PC-3 (cell line): ENCODE data around the gene CIROP. TPM values are rescaled to one million over a fixed set of nuclear protein-coding genes. Genes with fewer than 3 reads are reported as not detected.

Experiments
- ATAC-seq: fragments of 200-7000 bp; cut with Tn5 transposase; 2 replicates; pipeline ENCODE4 v1.9.1; 2020; ENCODE audit warnings: mild to moderate bottlenecking, moderate library complexity
- BruUV-seq: library from RNA; stranded (reverse); fragments of 400-500 nt; replicated peaks from 2 replicates; lab custom pipeline; 2021; lab: Mats Ljungman, UMichigan
- CTCF ChIA-PET: fragments of 300-600 bp; sonication (Branson Sonifier 250); formaldehyde crosslinking; loops from one replicate; lab custom pipeline; 2022; ENCODE audit warnings: antibody characterized with exemption; lab: Charles Lee
- POLR2A ChIA-PET: fragments of 300-600 bp; sonication (Branson Sonifier 250); formaldehyde crosslinking; loops from one replicate; lab custom pipeline; 2022; ENCODE audit warnings: antibody characterized with exemption; ENCODE audit not compliant: unreplicated experiment; lab: Charles Lee
- DNase-seq: peaks from one replicate; pipeline ENCODE4 v3.0.0-alpha.2; 2015
- H2AFZ ChIP-seq: fragments of 300-600 bp; sonication (generic); 2 replicates; pipeline ENCODE4 v1.6.0; 2016; ENCODE audit warnings: antibody characterized with exemption, low read length
- H3F3A ChIP-seq: fragments of 300-600 bp; sonication (generic); one replicate; pipeline ENCODE4 v1.6.0; 2017; ENCODE audit warnings: antibody characterized with exemption, low read length, control low read depth, mild to moderate bottlenecking; ENCODE audit not compliant: unreplicated experiment
- H3K27ac ChIP-seq: fragments of 300-600 bp; sonication (generic); 2 replicates; pipeline ENCODE4 v1.5.1; 2016; ENCODE audit warnings: mild to moderate bottlenecking, low read length
- H3K27me3 ChIP-seq: fragments of 300-600 bp; sonication (generic); 2 replicates; pipeline ENCODE4 v1.6.1; 2016; ENCODE audit warnings: low read length, mixed read lengths
- H3K36me3 ChIP-seq: fragments of 300-600 bp; sonication (generic); 2 replicates; pipeline ENCODE4 v1.6.1; 2016; ENCODE audit warnings: low read depth, mixed run types, low read length, mixed read lengths
- H3K4me1 ChIP-seq: fragments of 300-600 bp; sonication (generic); 2 replicates; pipeline ENCODE4 v1.5.1; 2016; ENCODE audit warnings: low read length; ENCODE audit not compliant: insufficient read depth
- H3K4me2 ChIP-seq: fragments of 300-600 bp; sonication (generic); 2 replicates; pipeline ENCODE4 v1.6.0; 2016; ENCODE audit warnings: low read length
- H3K4me3 ChIP-seq: fragments of 300-600 bp; sonication (generic); 2 replicates; pipeline ENCODE4 v1.5.1; 2016; ENCODE audit warnings: mild to moderate bottlenecking, low read length, mixed read lengths
- H3K79me2 ChIP-seq: fragments of 300-600 bp; sonication (generic); 2 replicates; pipeline ENCODE4 v1.6.1; 2017; ENCODE audit warnings: low read length, mixed read lengths
- H3K9ac ChIP-seq: fragments of 300-600 bp; sonication (generic); 2 replicates; pipeline ENCODE4 v1.6.0; 2016; ENCODE audit warnings: mild to moderate bottlenecking, low read length
- H3K9me2 ChIP-seq: fragments of 300-600 bp; sonication (generic); replicated peaks from 2 replicates; pipeline ENCODE4 v1.6.1; 2016; ENCODE audit warnings: mixed run types, low read length, mixed read lengths
- H3K9me3 ChIP-seq: fragments of 300-600 bp; sonication (generic); 2 replicates; pipeline ENCODE4 v1.6.1; 2016; ENCODE audit warnings: low read length, mixed read lengths
- H4K20me1 ChIP-seq: fragments of 300-600 bp; sonication (generic); 2 replicates; pipeline ENCODE4 v1.6.1; 2016; ENCODE audit warnings: low read length, mixed read lengths
- EZH2 ChIP-seq: fragments of 300-600 bp; sonication (generic); IDR thresholded peaks from one replicate; pipeline ENCODE4 v1.6.1; 2017; ENCODE audit warnings: antibody characterized with exemption, mild to moderate bottlenecking, low read length; ENCODE audit not compliant: unreplicated experiment
- EZH2phosphoT487 ChIP-seq: fragments of 300-600 bp; sonication (generic); IDR thresholded peaks from 2 replicates; pipeline ENCODE4 v1.6.1; 2018; ENCODE audit warnings: mild to moderate bottlenecking, antibody characterized with exemption, low read length, borderline replicate concordance
- intact Hi-C: fragments of 100-400 bp; cut with micrococcal nuclease; formaldehyde crosslinking; loops from 2 replicates; pipeline ENCODE4 v1.9.0; 2023
- total RNA-seq: library from RNA; depleted of rRNA; stranded (reverse); fragments of >200 nt; gene quantifications from 2 replicates; pipeline ENCODE4 v1.2.3, GENCODE V29; 2014
- TF ChIP-seq, protein P1 (sequence below): fragments of 300-600 bp; sonication (generic); conservative IDR thresholded peaks from 2 replicates; pipeline ENCODE4 v1.5.1; 2017; ENCODE audit warnings: antibody characterized with exemption, low read depth, mild to moderate bottlenecking, low read length

Gene CIROP
- total RNA-seq, 1 experiment from 2014 or later, result not detected

DNA sequence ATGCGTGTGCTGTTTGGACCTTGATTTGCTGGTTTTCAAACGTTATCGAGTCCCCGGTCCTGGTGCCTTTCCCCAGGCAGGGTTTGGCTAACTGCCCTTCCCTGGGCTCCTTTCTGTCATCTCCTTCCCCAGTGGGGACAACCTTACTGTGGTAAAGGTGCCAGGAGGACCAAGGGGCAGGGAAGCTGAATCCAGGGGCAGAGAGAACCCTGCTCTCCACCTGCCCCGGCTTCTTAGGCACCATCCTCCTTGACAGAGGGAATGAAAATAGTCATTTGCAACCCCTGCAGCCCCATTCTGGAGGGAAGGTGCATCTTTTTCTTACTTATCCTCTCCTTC, 9.3 kb upstream of the CIROP start:
- Histone ChIP-seq H4K20me1 (no peaks in the 10 kb centered on the region), H3K9me2 (no peaks in the 10 kb centered on the region), H3K9me3 (no peaks in the 10 kb centered on the region), H3K9ac (no peak overlapping the region), H2AFZ (no peak overlapping the region), H3F3A (no peaks in the 10 kb centered on the region), H3K4me3 (no peak overlapping the region), H3K4me1 (peaks cover 23% of the 10 kb centered on the region), H3K36me3 (no peaks in the 10 kb centered on the region), H3K79me2 (no peaks in the 10 kb centered on the region), H3K27me3 (peaks cover 22% of the 10 kb centered on the region), H3K4me2 (0 out of 2 replicates have a peak overlapping the region, but pooled peaks have one; percentile 55), H3K27ac (no peak overlapping the region)
- intact Hi-C loops, result no loop called here
- POLR2A ChIA-PET, result no interaction called here
- no TSS peak for BruUV-seq
- ATAC-seq, result no peak
- CTCF ChIA-PET, result no interaction called here
- TF ChIP-seq EZH2phosphoT487 (no peak), EZH2 (no peak)
- TF ChIP-seq, protein P1, sequence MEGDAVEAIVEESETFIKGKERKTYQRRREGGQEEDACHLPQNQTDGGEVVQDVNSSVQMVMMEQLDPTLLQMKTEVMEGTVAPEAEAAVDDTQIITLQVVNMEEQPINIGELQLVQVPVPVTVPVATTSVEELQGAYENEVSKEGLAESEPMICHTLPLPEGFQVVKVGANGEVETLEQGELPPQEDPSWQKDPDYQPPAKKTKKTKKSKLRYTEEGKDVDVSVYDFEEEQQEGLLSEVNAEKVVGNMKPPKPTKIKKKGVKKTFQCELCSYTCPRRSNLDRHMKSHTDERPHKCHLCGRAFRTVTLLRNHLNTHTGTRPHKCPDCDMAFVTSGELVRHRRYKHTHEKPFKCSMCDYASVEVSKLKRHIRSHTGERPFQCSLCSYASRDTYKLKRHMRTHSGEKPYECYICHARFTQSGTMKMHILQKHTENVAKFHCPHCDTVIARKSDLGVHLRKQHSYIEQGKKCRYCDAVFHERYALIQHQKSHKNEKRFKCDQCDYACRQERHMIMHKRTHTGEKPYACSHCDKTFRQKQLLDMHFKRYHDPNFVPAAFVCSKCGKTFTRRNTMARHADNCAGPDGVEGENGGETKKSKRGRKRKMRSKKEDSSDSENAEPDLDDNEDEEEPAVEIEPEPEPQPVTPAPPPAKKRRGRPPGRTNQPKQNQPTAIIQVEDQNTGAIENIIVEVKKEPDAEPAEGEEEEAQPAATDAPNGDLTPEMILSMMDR, result no peak
- no peak for DNase-seq

DNA sequence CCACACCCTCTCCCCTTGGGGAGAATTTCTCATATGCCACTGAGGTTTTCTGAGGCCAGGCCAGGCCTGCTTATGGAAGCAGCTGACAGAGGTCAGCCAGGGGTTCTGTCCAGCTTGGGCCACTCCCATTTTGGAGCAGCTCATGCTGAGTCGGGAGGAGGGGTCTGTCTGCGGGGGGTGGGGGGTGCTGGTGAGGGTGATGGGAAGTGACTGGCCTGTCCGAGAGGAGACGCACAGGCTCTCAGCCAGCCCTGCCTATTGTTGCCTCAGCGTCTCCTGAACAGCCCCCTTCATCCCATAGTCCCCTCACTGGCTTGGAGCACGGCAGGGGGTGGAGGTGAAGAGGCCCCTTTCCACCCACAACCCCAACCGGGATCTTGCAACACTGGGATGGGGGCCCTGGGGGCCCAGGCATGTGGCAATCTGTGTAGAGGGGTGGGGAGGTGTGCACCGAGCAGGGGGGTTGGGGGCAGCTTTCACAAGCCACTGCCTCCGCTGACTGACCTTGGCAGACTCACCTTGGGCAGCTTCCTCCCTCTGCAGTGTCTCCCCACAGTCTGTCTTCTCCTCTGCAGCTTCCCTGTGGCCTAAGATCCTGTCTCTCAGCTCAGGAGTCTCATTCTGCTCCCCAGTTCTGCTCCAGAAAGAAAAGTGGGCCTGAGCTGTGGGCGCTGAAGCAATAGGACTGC, 8.8 kb upstream of the CIROP start:
- Histone ChIP-seq H3K27ac (no peak overlapping the region), H2AFZ (no peak overlapping the region), H3K36me3 (no peaks in the 10 kb centered on the region), H3K79me2 (no peaks in the 10 kb centered on the region), H3K4me3 (no peak overlapping the region), H4K20me1 (no peaks in the 10 kb centered on the region), H3K9me3 (no peaks in the 10 kb centered on the region), H3K4me1 (peaks cover 23% of the 10 kb centered on the region), H3K4me2 (no peak overlapping the region), H3K27me3 (peaks cover 22% of the 10 kb centered on the region), H3K9me2 (no peaks in the 10 kb centered on the region), H3K9ac (no peak overlapping the region), H3F3A (no peaks in the 10 kb centered on the region)
- POLR2A ChIA-PET, result interaction anchor here (0.5 kb wide), 1 partner anchor 35 kb away, joined by 3 read pairs; no protein-coding TSS in a partner anchor
- no TSS peak for BruUV-seq
- TF ChIP-seq, protein P1, result no peak
- CTCF ChIA-PET, result interaction anchor here (0.7 kb wide), 1 partner anchor 21 kb away, joined by 4 read pairs; no protein-coding TSS in a partner anchor
- no peak for DNase-seq
- ATAC-seq, result no peak
- intact Hi-C loops, result no loop called here
